Measurements from ENCODE around the gene MRPS18A.

Gene MRPS18A

DNA sequence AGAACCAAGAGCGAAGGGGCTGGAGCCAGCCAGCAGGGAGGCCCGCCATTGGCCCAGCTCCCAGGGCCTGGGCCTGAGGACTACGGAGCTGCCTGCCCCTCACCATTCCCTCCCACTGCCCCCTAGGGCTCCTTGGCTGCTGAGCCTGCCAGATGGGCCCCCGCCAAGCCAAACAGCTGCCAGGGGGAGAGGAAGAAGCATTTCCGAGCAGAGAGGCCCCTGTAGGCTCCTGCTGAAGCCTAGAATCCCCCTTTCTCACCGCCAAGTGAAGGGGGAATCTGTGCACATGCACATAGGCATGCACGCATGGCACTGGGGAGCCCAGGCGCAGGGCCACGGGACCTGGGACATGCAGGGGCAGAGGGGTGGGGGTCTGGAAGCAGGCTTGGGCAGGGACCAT, 28.5 kb upstream of the MRPS18A start:
- Histone ChIP-seq H3K4me3 (ENCODE audit: insufficient read depth in 1 of 2, low read depth in 1 of 2, low read length in 2 of 2) (no peak overlapping the region), H3K27me3 (ENCODE audit: control insufficient read depth in 1 of 2, insufficient read depth in 1 of 2, low read length in 2 of 2) (peaks cover 0 to 23% of the 10 kb centered on the region in 2 experiments), H2BK5ac (ENCODE audit: low read depth, low read length, poor library complexity, severe bottlenecking) (no peak overlapping the region), H3K14ac (ENCODE audit: low read length in 2 of 2) (no peak overlapping the region), H2BK120ac (ENCODE audit: low read depth, low read length) (no peak overlapping the region), H3K4me1 (ENCODE audit: control insufficient read depth, insufficient read depth, low read depth, low read length) (peaks cover 9% of the 10 kb centered on the region), H3K4ac (ENCODE audit: low read depth in 1 of 2, low read length in 2 of 2) (no peak overlapping the region), H3K79me1 (replicated peaks; ENCODE audit: low read length, poor library complexity, severe bottlenecking) (no peaks in the 10 kb centered on the region), H3K23ac (ENCODE audit: low read length in 2 of 2) (no peak overlapping the region), H3K9me3 (ENCODE audit: control insufficient read depth, low read length) (no peaks in the 10 kb centered on the region), H4K8ac (ENCODE audit: low read length) (no peak overlapping the region), H3K27ac (ENCODE audit: low read length, poor library complexity, severe bottlenecking) (no peak overlapping the region), H2AFZ (ENCODE audit: low read depth, low read length) (no peak overlapping the region), H2BK15ac (ENCODE audit: low read depth, poor library complexity, severe bottlenecking) (no peak overlapping the region), H2AK5ac (ENCODE audit: low read length, severe bottlenecking) (no peak overlapping the region), H3K4me2 (ENCODE audit: low read length, poor library complexity, severe bottlenecking) (no peak overlapping the region), H2BK12ac (ENCODE audit: low read length in 2 of 2) (no peak overlapping the region), H3K9ac (ENCODE audit: low read length) (no peak overlapping the region), H3K18ac (ENCODE audit: low read depth in 1 of 2, low read length in 2 of 2) (no peak overlapping the region), H4K91ac (ENCODE audit: low read length) (no peak overlapping the region), H3K36me3 (ENCODE audit: control insufficient read depth in 1 of 2, insufficient read depth in 2 of 2, low read depth in 1 of 2, low read length in 2 of 2) (no peaks in the 10 kb centered on the region)
- DNase-seq: no peak
- 75% methylated on average over 9 of the region's 9 CpGs for WGBS

DNA sequence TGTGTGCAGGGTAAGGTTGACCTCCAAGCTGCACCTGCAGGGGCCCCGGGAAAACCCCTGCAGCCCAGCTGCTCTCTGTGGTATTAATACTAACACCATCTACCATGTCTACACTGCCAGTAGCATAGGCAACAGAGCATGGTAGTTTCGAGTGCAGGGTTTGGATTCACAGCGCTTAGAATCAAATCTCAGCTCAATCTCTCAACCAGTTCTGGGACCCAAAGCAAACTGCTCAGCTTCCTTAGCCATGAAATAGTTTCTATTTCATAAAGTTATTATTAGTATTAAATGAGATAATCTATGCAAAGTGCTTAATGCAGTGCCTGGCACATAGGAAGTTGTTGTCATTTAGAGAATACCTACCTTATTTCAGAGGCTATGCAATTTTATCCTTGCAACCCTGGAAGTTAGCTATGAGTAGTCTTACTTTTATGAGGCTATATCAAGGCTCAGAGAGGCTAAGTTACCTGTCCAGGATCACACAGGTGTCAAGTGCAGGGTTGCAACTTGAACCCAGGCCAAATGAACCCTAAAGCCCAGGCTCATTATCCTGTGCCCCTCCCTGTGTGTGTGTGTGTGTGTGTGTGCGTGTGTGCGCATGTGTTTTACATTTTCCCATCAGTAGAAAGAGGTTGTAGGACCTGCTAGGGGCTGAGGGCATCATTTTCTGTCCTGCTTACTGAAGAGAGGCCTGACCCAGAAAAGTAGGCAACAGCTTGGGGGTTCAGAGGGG, 27.6 kb upstream of the MRPS18A start:
- Histone ChIP-seq H3K27me3 (ENCODE audit: control insufficient read depth in 1 of 2, insufficient read depth in 1 of 2, low read length in 2 of 2) (peaks cover 0 to 22% of the 10 kb centered on the region in 2 experiments), H3K14ac (ENCODE audit: low read length in 2 of 2) (no peak overlapping the region)

DNA sequence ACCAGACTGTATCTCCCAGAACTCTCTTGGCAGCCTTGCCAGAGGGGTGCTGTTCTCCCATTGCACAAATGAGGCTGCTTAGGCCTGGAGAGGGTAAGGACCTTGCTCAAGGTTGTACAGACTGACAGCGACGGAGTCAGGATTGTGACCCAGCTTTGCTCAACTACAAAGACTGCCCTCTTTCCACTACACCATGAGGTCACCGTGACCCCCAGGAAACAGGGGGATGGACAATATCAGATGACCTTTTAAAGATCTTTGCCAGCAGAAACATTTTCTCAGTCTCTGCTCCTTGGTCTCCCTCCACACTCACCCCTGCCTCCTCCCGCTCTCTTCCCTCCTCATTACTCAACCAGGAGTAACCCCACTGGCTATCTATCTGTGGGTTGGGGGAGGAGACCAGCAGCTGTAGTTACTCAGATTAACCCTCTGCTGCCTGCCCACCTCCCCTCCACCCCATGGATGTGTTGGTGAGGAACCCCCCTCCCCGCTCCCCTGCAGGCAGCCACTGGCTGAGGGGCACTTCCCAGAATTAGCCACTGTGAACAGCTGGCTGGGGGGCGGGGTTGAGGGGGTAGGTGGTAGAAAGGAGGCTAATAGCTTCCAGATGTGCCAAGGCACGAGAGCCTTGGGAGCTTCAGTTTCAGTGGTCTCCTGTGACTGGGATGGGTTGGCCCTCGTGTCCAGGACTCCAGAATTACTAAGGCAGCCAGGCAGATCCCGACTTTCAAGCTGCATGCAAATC, 26.9 kb upstream of the MRPS18A start:
- no peak for DNase-seq
- Histone ChIP-seq H3K18ac (ENCODE audit: low read depth in 1 of 2, low read length in 2 of 2) (no peak overlapping the region), H2BK5ac (ENCODE audit: low read depth, low read length, poor library complexity, severe bottlenecking) (no peak overlapping the region), H3K36me3 (ENCODE audit: control insufficient read depth in 1 of 2, insufficient read depth in 2 of 2, low read depth in 1 of 2, low read length in 2 of 2) (no peaks in the 10 kb centered on the region), H3K9ac (ENCODE audit: low read length) (peak overlapping the region; percentile 38), H2BK120ac (ENCODE audit: low read depth, low read length) (no peak overlapping the region), H3K27ac (ENCODE audit: low read length, poor library complexity, severe bottlenecking) (no peak overlapping the region), H2AK5ac (ENCODE audit: low read length, severe bottlenecking) (no peak overlapping the region), H3K23ac (ENCODE audit: low read length in 2 of 2) (no peak overlapping the region), H4K91ac (ENCODE audit: low read length) (no peak overlapping the region), H3K14ac (ENCODE audit: low read length in 2 of 2) (no peak overlapping the region), H3K4me1 (ENCODE audit: control insufficient read depth, insufficient read depth, low read depth, low read length) (peaks cover 9% of the 10 kb centered on the region), H3K4me2 (ENCODE audit: low read length, poor library complexity, severe bottlenecking) (no peak overlapping the region), H2AFZ (ENCODE audit: low read depth, low read length) (no peak overlapping the region), H4K8ac (ENCODE audit: low read length) (no peak overlapping the region), H3K4me3 (ENCODE audit: insufficient read depth in 1 of 2, low read depth in 1 of 2, low read length in 2 of 2) (no peak overlapping the region), H3K79me1 (replicated peaks; ENCODE audit: low read length, poor library complexity, severe bottlenecking) (no peaks in the 10 kb centered on the region), H3K4ac (ENCODE audit: low read depth in 1 of 2, low read length in 2 of 2) (no peak overlapping the region), H3K9me3 (ENCODE audit: control insufficient read depth, low read length) (no peaks in the 10 kb centered on the region), H2BK12ac (ENCODE audit: low read length in 2 of 2) (peak overlapping the region in 1 of 2 experiments; percentile 15), H3K27me3 (ENCODE audit: control insufficient read depth in 1 of 2, insufficient read depth in 1 of 2, low read length in 2 of 2) (peaks cover 0 to 16% of the 10 kb centered on the region in 2 experiments), H2BK15ac (ENCODE audit: low read depth, poor library complexity, severe bottlenecking) (no peak overlapping the region)
- 62% methylated on average over 8 of the region's 9 CpGs for WGBS

More for the DNA sequence above, 27.6 kb upstream of the MRPS18A start:
- Histone ChIP-seq H3K4me3 (ENCODE audit: insufficient read depth in 1 of 2, low read depth in 1 of 2, low read length in 2 of 2) (no peak overlapping the region), H3K36me3 (ENCODE audit: control insufficient read depth in 1 of 2, insufficient read depth in 2 of 2, low read depth in 1 of 2, low read length in 2 of 2) (no peaks in the 10 kb centered on the region), H2BK5ac (ENCODE audit: low read depth, low read length, poor library complexity, severe bottlenecking) (no peak overlapping the region), H3K9ac (ENCODE audit: low read length) (no peak overlapping the region), H3K4me2 (ENCODE audit: low read length, poor library complexity, severe bottlenecking) (no peak overlapping the region), H3K4ac (ENCODE audit: low read depth in 1 of 2, low read length in 2 of 2) (no peak overlapping the region), H4K8ac (ENCODE audit: low read length) (no peak overlapping the region), H3K27ac (ENCODE audit: low read length, poor library complexity, severe bottlenecking) (no peak overlapping the region), H3K9me3 (ENCODE audit: control insufficient read depth, low read length) (no peaks in the 10 kb centered on the region), H3K23ac (ENCODE audit: low read length in 2 of 2) (no peak overlapping the region), H4K91ac (ENCODE audit: low read length) (no peak overlapping the region), H3K4me1 (ENCODE audit: control insufficient read depth, insufficient read depth, low read depth, low read length) (peaks cover 9% of the 10 kb centered on the region), H2AFZ (ENCODE audit: low read depth, low read length) (no peak overlapping the region), H2BK120ac (ENCODE audit: low read depth, low read length) (no peak overlapping the region), H2BK12ac (ENCODE audit: low read length in 2 of 2) (no peak overlapping the region), H3K18ac (ENCODE audit: low read depth in 1 of 2, low read length in 2 of 2) (no peak overlapping the region), H2AK5ac (ENCODE audit: low read length, severe bottlenecking) (no peak overlapping the region), H3K79me1 (replicated peaks; ENCODE audit: low read length, poor library complexity, severe bottlenecking) (no peaks in the 10 kb centered on the region), H2BK15ac (ENCODE audit: low read depth, poor library complexity, severe bottlenecking) (no peak overlapping the region)
- no peak for DNase-seq
- 80% methylated on average over 5 of the region's 5 CpGs for WGBS

DNA sequence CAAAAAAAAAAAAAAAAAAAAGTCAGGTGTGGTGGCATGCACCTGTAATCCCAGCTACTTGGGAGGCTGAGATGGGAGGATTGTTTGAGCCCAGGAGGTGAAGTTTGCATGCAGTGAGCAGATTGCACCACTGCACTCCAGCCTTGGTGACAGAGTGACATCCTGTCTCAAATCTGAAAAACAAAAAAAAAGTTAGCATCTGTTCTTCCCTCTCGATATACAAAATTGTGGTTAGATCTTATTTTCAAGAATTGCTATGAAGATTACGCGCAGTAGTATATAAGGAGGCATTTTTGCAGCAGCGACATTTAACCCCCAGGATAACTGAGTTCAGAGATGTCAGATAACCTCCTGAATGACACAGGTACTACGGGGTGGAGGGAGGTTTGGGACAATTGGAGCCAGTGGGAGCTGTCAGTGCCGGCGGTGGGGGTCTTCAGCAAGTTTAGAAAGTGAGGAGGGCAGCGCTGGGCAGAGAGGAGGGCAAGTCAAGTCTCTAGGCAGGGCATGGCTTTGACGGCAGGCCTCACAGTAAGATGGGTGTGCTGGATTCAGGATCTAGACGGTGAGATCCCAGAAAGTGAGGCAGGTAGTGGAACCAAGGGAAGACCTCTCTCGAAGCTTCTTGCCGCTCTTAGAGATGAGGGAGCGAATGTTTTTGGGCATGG, 26.2 kb upstream of the MRPS18A start:
- Histone ChIP-seq H3K27ac (ENCODE audit: low read length, poor library complexity, severe bottlenecking) (no peak overlapping the region), H2BK12ac (ENCODE audit: low read length in 2 of 2) (peak overlapping the region in 1 of 2 experiments; percentile 15), H3K4me2 (ENCODE audit: low read length, poor library complexity, severe bottlenecking) (no peak overlapping the region), H4K91ac (ENCODE audit: low read length) (no peak overlapping the region), H3K27me3 (ENCODE audit: control insufficient read depth in 1 of 2, insufficient read depth in 1 of 2, low read length in 2 of 2) (peaks cover 0 to 10% of the 10 kb centered on the region in 2 experiments), H2AFZ (ENCODE audit: low read depth, low read length) (no peak overlapping the region), H2AK5ac (ENCODE audit: low read length, severe bottlenecking) (no peak overlapping the region), H3K36me3 (ENCODE audit: control insufficient read depth in 1 of 2, insufficient read depth in 2 of 2, low read depth in 1 of 2, low read length in 2 of 2) (no peaks in the 10 kb centered on the region), H3K23ac (ENCODE audit: low read length in 2 of 2) (no peak overlapping the region), H3K9ac (ENCODE audit: low read length) (peak overlapping the region; percentile 38), H3K4ac (ENCODE audit: low read depth in 1 of 2, low read length in 2 of 2) (no peak overlapping the region), H3K18ac (ENCODE audit: low read depth in 1 of 2, low read length in 2 of 2) (no peak overlapping the region), H3K14ac (ENCODE audit: low read length in 2 of 2) (no peak overlapping the region), H2BK120ac (ENCODE audit: low read depth, low read length) (no peak overlapping the region), H4K8ac (ENCODE audit: low read length) (no peak overlapping the region), H3K79me1 (replicated peaks; ENCODE audit: low read length, poor library complexity, severe bottlenecking) (no peaks in the 10 kb centered on the region), H3K9me3 (ENCODE audit: control insufficient read depth, low read length) (no peaks in the 10 kb centered on the region), H3K4me3 (ENCODE audit: insufficient read depth in 1 of 2, low read depth in 1 of 2, low read length in 2 of 2) (no peak overlapping the region), H2BK15ac (ENCODE audit: low read depth, poor library complexity, severe bottlenecking) (no peak overlapping the region), H3K4me1 (ENCODE audit: control insufficient read depth, insufficient read depth, low read depth, low read length) (peaks cover 10% of the 10 kb centered on the region), H2BK5ac (ENCODE audit: low read depth, low read length, poor library complexity, severe bottlenecking) (no peak overlapping the region)
- DNase-seq: no peak
- WGBS: 93% methylated on average over 13 of the region's 13 CpGs
